HG03139 (cell line): ENCODE results near the gene CDH16.
"Not testable (repeated sequence)": the region's sequence is repeated elsewhere in the genome, so short reads cannot be mapped to it uniquely, and the experiment has no call there.

Source experiments
- ATAC-seq: cut with Tn5 transposase; IDR thresholded peaks from one replicate; pipeline ENCODE4 v1.9.1; 2021; ENCODE audit not compliant: unreplicated experiment

The CDH16 gene

DNA sequence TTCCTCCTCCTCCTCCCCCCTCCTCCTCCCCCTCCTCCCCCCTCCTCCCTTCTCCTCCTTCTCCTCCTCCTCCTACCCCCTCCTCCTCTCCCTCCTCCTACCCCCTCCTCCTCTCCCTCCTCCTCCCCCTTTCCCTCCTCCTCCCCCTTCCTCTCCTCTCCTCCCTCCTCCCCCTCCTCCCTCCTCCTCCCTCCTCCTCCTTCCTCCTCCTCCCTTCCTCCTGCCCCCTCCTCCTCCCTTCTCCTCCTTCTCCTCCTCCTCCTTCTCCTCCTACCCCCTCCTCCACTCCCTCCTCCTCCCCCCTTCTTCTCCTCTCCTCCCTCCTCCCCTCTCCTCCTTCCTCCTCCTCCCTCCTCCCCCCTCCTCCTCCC lies 45.0 kb downstream of the CDH16 start:
- no peak for ATAC-seq

DNA sequence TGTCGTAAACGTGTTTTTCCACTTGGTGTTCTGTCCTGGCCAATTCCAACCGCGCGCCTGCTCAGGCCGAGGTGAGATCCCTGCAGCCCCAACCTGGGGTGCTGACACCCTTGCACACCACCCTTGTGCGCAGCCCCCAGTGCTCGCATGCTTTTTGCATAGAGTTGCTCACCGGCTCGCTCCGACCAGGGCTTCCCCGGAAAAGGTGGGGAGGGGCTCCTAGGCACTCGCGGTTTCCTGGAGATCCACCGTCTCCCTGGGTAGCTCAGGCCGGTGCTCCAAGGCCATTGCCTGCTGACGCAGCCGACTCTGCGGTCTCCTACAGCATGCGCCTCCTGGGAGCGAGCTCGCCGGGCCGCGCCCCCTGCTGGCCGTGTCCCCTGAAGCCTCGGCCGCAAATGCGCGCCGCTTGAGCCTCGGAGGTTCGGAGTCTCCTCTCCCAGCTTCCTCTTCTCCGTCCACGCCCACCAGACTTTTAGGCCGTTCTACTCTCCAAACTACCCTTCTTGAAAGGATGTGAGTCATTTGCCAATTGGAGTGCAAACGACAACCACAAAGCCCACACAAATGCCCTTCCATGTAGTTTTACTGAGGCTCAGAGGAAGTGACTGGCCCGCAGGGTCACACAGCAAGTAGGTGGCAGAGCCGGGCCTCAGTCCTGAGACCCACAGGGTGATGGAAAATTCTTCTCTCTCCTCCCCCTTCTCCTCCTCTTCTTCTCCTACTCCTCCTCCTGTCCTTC lies 45.6 kb downstream of the CDH16 start:
- ATAC-seq: peak; percentile 73

DNA sequence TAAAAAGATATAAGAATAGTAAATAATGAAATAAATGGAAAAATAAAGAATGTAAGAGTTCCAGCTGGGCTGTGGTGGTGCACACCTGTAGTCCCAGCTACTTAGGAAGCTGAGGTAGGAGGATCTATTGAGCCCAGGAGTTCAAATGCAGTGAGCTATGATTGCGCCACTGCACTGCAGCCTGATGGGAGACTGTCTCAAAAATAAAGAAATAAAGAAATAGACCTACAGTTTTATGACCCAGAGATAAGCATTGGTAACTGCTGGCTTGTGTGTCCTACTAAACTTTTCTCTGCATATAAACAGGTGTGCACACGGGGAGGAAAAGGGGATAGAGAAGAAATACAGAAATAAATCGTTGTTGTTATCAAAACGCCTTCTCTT lies 46.1 kb downstream of the CDH16 start:
- no peak for ATAC-seq

DNA sequence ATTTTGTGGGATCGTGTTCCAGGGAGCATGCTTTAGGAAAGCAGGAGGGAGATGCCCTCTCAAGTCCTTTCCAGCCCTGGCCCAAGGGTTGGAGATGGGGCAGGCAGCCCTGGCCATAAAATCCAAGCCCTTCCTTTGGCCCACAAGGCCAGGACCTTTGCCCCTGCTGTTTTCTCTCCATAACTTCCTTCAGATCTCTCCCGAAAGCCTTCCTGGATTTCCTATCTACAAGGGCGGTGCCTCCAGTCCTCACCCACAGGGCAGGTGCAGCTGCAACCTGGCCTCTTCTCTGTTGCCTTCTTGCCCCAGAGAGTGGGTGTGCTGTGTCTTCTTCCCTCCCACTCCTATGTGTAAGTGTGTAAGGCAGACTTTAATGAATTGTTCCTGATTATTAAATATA lies 46.8 kb downstream of the CDH16 start:
- no peak for ATAC-seq

- ATAC-seq: not testable (repeated sequence)
Observed at GRCh38 chr16:66871363-66871762, 47.3 kb downstream of the CDH16 start.

GRCh38 chr16:66869424-66869823 lies 49.3 kb downstream of the CDH16 start:
- no peak for ATAC-seq

GRCh38 chr16:66863707-66864106 lies 55.0 kb downstream of the CDH16 start:
- no peak for ATAC-seq

DNA sequence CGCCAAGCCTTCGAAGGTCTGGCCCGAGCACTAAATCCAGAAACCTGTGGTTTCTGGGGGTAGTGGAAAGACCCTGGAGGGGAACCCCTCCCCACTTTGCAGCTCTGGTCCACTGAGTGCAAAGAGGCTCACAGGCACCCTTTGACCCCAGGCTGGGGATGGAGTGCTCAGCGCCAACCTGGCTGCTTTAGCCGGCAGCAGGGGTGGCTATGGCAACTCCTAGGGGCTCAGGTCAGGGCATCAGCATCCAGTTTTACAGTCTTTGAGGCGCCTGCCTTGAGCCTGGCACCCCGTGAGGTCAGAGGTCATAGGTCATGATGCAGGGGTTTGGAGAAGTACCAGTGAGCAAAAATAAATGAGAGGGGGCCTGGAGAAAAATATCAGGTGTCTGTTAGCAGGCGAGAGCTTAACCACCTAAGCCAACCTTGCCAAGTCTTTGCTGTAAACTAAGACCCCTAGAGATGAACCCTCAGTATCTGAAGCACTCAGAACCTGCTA lies 56.6 kb downstream of the CDH16 start:
- no peak for ATAC-seq

DNA sequence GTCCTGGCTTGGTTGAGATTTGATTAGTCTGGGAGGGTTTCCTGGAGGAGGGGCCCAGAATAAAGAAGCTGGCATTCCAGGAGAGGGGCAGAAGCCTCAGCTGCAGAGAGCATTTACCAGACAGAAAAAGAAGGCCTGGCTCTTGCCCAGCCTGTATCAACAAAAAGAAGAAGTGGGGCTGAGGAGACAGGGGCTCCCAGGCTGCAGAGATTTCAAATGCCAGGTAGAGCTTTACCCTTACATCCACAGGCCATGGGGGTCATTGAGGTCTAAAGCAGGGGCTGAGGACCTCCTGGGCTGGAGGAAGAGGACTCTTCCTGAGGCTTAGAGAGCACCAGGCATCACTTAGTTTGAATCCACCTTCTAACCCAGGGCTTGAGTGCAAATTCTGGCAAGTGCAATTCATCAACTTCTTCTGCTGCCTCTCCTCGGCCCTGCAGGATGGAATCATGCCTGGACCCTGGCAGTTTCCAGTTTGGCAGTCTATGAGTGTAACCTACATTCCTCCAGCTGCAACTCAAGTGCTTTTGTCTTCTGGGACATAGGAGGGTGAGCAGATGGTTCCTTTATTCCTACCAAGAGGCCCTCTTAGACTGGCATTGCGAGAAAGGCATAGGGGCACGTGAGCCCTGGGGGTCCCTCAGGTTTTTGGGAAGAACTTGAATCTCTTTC lies 59.2 kb downstream of the CDH16 start:
- ATAC-seq: no peak

DNA sequence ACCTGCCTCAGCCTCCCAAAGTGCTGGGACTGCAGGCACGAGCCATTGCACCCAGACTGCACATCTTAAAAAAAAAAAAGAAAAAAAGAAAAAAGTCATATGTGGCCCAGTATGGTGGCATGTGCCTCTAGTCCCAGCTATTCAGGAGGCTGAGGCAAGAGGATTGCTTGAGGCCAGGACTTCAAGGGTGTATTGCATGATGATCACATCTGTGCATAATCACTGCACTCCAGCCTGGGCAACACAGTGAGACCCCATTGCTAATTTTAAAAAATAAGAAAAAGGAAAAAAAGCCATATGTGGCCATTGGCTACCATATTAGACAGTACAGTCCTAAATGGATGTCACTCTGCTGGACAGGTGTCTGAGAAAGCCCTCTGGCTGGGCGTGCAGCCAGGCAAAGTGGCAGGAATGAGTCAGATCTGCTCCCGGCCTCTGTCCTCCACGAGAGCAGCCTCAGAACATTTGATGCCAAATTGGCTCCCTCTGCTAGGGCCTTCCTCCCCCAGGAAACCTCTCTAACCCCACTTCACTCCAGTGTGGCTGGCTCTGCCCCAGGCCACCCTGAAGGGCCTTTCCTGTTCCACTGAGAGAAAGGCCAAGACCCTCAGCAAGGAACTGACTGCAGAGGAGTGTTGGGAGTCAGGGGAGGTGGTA lies 59.8 kb downstream of the CDH16 start:
- ATAC-seq: no peak
